Caki2 (cell line): ENCODE data around the gene ARMC9. TPM values are rescaled to one million over a fixed set of nuclear protein-coding genes. Genes with fewer than 3 reads are reported as not detected.

ENCODE experiments used
- DNase-seq: peaks from one replicate; pipeline ENCODE4 v3.0.0-alpha.2; 2015; ENCODE audit warnings: low read depth
- in situ Hi-C: cut with HindIII; loops from 2 replicates; pipeline ENCODE4 v1.10.0; 2016; ENCODE audit warnings: low sequenced_read_pairs, low pct_unique_long_range_greater_than_20kb, mixed read lengths
- total RNA-seq: library from RNA; depleted of rRNA; stranded (reverse); fragments of >200 nt; shearing (Covaris generic); gene quantifications from 2 replicates; pipeline ENCODE4 v1.2.3, GENCODE V29; 2014; ENCODE audit warnings: low replicate concordance

ARMC9 gene
- total RNA-seq, 1 experiment from 2014 or later, result 39.8 TPM

GRCh38 chr2:231259104-231259503 is 60.7 kb downstream of the ARMC9 start:
- in situ Hi-C loops, result no loop called here
- DNase-seq, result no peak

GRCh38 chr2:231260442-231261208 is 62.2 kb downstream of the ARMC9 start:
- in situ Hi-C loops, result no loop called here
- DNase-seq, result no peak

GRCh38 chr2:231263118-231263831 is 64.8 kb downstream of the ARMC9 start:
- no peak for DNase-seq
- in situ Hi-C loops, result no loop called here

GRCh38 chr2:231270221-231271114 is 72.0 kb downstream of the ARMC9 start:
- no peak for DNase-seq
- in situ Hi-C loops, result no loop called here

- no peak for DNase-seq
- in situ Hi-C loops, result no loop called here
Measured at GRCh38 chr2:231272991-231273390, 74.6 kb downstream of the ARMC9 start.

GRCh38 chr2:231276987-231277386 is 78.6 kb downstream of the ARMC9 start:
- in situ Hi-C loops, result no loop called here

GRCh38 chr2:231277962-231278361 is 79.5 kb downstream of the ARMC9 start:
- DNase-seq, result no peak
- in situ Hi-C loops, result no loop called here

More at GRCh38 chr2:231276987-231277386, 78.6 kb downstream of the ARMC9 start:
- DNase-seq, result no peak

- in situ Hi-C loops, result no loop called here
- no peak for DNase-seq
Measured at GRCh38 chr2:231278868-231279267, 80.4 kb downstream of the ARMC9 start.

- DNase-seq, result no peak
- in situ Hi-C loops, result no loop called here
Measured at GRCh38 chr2:231280846-231281245, 82.4 kb downstream of the ARMC9 start.

GRCh38 chr2:231284296-231284695 is 85.9 kb downstream of the ARMC9 start:
- in situ Hi-C loops, result no loop called here
- DNase-seq, result no peak

- no peak for DNase-seq
- in situ Hi-C loops, result no loop called here
Measured at GRCh38 chr2:231286964-231287363, 88.5 kb downstream of the ARMC9 start.

GRCh38 chr2:231287696-231288095 is 89.3 kb downstream of the ARMC9 start:
- in situ Hi-C loops, result no loop called here
- no peak for DNase-seq

- in situ Hi-C loops, result no loop called here
- DNase-seq, result no peak
Measured at GRCh38 chr2:231288590-231288989, 90.2 kb downstream of the ARMC9 start.

GRCh38 chr2:231290321-231291015 is 92.0 kb downstream of the ARMC9 start:
- in situ Hi-C loops, result no loop called here
- DNase-seq, result no peak

GRCh38 chr2:231292472-231293134 is 94.2 kb downstream of the ARMC9 start:
- in situ Hi-C loops, result no loop called here
- DNase-seq, result no peak

GRCh38 chr2:231293163-231293562 is 94.7 kb downstream of the ARMC9 start:
- in situ Hi-C loops, result no loop called here
- no peak for DNase-seq

- no peak for DNase-seq
- in situ Hi-C loops, result no loop called here
Measured at GRCh38 chr2:231294116-231294515, 95.7 kb downstream of the ARMC9 start.
